ENCODE measurements around the gene DYNC1I1.

DYNC1I1 gene

GRCh38 chr7:96093435-96093834 lies 321.1 kb downstream of the DYNC1I1 start:
- no peak for DNase-seq

GRCh38 chr7:96097835-96098234 lies 325.5 kb downstream of the DYNC1I1 start:
- DNase-seq: no peak

GRCh38 chr7:96100737-96101136 lies 328.4 kb downstream of the DYNC1I1 start:
- DNase-seq: no peak

- DNase-seq: no peak
These were observed 329.9 kb downstream of the DYNC1I1 start for GRCh38 chr7:96102096-96102811.

- DNase-seq: no peak
These were observed 332.6 kb downstream of the DYNC1I1 start for GRCh38 chr7:96104984-96105383.

DNA sequence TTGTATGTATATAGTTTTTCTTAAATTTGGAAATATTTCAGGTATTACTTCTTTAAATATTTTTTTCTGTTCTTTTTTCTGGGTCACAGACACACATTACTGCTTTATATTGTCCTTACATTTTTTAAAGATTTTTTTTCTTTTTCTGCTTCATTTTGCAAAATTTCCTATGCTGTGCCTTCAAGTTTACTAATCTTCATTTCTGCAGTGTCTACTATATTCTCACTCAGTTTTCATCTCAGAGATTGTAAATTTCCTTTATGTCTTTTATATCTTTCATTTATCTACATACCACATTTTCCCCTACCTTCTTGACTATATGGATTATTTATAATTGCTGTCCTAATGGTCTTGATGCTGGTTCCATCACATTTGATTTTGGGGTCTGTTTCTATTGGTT lies 339.1 kb downstream of the DYNC1I1 start:
- DNase-seq: no peak

- no peak for DNase-seq
These were observed 341.8 kb downstream of the DYNC1I1 start for GRCh38 chr7:96114190-96114589.

DNA sequence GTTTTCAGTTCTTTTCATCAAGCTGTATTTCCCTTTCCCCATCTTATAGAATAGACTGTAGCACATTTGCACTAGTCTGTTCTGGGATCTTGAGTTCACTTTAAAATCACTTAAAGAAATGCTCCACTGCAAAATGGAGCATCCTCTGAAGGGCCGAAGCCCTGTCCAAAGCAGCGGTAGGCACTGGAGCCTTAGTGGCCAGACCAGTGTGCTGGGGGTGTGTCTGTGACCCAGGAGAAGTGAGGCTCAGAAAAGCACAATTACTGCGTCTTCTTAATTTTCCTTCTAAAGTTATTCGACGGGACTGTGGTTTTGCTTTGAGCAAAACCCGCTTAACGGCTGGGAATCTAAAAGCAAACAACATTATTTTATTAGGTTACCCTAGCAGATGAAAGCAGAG lies 343.8 kb downstream of the DYNC1I1 start:
- DNase-seq: no peak

DNA sequence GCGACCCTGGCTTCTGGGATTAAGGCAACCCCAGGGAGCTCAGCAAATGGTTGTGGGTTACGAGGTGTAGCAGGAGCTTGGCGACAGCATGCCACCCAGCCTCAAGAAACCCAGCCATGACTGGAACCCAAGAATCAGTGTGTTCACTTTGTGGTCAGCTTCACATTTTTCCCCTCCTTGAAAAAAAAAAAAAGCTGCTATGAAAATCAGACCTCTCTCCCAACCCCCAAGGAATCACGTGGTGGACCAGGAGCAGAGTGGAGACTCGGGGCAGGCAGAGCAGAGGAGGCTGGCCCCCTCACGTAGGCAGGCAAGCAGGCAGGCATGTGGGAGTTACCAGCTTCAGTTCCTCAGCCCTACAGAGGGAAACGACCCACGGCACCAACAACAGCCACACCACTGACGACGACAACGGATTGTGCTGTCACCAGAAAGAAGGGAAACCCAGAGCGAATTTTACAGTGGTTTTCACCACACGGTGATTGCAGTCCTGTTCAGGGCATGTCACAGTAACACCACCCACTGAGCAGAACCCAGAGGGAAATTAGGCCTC lies 346.2 kb downstream of the DYNC1I1 start:
- no peak for DNase-seq

- DNase-seq: no peak
These were observed 348.3 kb downstream of the DYNC1I1 start for GRCh38 chr7:96120445-96121225.

- DNase-seq: no peak
These were observed 349.4 kb downstream of the DYNC1I1 start for GRCh38 chr7:96121752-96122151.

GRCh38 chr7:96122746-96123145 lies 350.4 kb downstream of the DYNC1I1 start:
- no peak for DNase-seq

DNA sequence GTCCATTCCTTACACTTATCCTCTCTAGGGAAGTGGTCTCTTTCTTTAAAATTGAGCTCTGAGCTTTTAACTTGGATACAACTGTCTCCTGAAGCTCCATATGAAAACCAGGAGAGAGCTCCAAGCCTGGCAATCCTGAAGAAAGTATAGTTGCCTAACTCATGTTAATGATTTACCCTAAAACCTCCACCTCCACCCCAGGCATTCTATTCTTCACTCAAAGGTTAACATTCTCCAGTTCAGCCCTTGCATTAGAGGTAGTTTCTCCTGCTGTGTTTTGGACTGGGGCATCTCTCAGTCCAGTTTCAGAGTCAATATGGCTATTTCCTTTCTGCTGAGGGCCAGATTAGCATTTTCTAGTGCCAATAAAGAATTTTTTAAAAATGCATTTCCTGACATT lies 354.0 kb downstream of the DYNC1I1 start:
- no peak for DNase-seq

DNA sequence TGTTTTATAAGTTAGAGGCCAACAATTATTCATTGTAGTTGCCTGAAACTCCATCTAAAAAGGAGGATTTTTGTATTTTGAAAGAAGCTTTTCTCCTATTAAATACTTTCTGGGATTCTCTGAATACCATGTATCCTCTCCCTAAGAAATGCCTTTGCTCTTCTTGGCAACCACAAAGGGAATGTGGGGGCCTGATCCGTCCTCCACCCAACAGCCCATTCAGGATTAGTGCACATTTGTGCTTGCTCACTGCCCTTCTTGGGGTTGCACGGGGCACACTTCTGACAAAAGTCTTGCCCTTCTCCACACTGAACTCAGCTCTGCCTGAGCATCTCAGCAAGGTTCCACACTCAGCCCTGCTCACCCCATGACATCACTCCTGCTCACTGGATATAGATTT lies 355.4 kb downstream of the DYNC1I1 start:
- DNase-seq: no peak

GRCh38 chr7:96131525-96131924 lies 359.2 kb downstream of the DYNC1I1 start:
- no peak for DNase-seq

DNA sequence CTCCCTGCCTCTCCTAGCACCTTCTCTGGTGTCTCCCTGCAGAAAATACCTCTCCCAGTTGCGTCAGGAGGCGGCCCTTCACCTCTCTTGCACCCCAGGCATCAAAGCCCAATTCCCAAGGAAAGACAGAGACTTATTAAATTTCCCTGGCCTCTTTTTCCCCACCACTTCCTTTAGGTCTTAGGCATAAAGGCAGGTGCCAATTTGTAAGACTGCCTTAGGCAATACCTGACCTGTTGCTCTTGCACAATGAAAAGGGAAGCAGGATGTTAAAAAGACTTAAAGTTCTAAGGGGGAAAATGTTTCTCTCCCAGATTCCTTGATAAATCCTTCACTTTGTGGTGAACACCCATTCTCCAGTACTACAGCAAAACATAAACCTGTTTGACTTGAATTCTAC lies 362.9 kb downstream of the DYNC1I1 start:
- DNase-seq: no peak

DNA sequence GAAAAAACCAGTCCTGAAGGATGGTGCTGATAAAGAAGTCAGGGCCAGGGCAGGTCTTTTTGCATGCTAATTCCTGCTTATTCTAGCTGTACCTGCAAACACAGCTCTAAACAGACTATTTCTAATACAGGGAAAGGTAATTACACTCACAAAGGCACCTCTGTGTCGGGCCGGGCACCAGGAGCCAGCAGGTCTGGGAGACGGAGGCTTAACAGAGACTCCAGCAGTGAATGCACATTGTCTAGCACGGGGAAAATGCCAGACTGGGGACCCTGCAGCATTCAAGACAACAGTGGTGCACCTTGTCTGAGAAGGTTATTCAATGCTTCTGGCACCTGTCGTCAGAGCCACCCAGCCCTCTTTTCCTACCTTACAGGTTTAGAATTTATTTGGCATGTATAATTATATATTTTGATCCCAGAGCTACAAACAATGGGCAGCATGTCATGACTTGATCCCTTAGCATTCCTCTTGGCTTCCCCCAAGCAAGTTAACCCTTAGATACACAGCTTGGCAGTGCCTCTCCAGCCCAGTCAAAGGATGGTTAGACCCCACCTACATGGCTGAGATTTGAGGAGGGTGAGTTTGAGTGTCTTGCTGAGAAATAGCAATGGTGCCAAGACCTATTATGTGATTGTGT lies 364.4 kb downstream of the DYNC1I1 start:
- DNase-seq: no peak

GRCh38 chr7:96143495-96144259 lies 371.3 kb downstream of the DYNC1I1 start:
- no peak for DNase-seq

- DNase-seq: no peak
These were observed 371.8 kb downstream of the DYNC1I1 start for GRCh38 chr7:96144260-96144526.
